H1 (cell line): ENCODE data around the gene PARD3. TPM values are rescaled to one million over a fixed set of nuclear protein-coding genes. Genes with fewer than 3 reads are reported as not detected.
A peak's percentile ranks its signal among the peaks of the same experiment; 100 is the strongest.

Experiments
- CTCF ChIA-PET: fragments of 300-600 bp; sonication (Branson Sonifier 250); formaldehyde crosslinking; loops from one replicate; lab custom pipeline; 2021; ENCODE audit not compliant: partially characterized antibody; lab: Charles Lee
- POLR2A ChIA-PET: fragments of 300-600 bp; sonication (Branson Sonifier 250); formaldehyde crosslinking; loops from one replicate; lab custom pipeline; 2021; ENCODE audit warnings: inconsistent platforms; ENCODE audit not compliant: partially characterized antibody; lab: Charles Lee
- DNase-seq, 2 experiments: peaks; one replicate each; pipeline versions ENCODE4 v3.0.0 to v3.0.0-alpha.2; 2010 to 2022; ENCODE audit warnings: low spot score in 2 of 2, low read depth in 1 of 2, mixed read lengths in 1 of 2
- FAIRE-seq: peaks from 2 replicates; lab custom pipeline; 2011; peaks lifted over from hg19 to GRCh38; lab: Jason Lieb, UNC
- H2AFZ ChIP-seq: 2 replicates; pipeline ENCODE4 v1.8.1; 2012; ENCODE audit warnings: low read length, inconsistent platforms
- H2AK5ac ChIP-seq: 2 replicates; pipeline ENCODE4 v1.6.1; 2013; ENCODE audit warnings: low read depth, low read length
- H2BK120ac ChIP-seq: replicated peaks from 2 replicates; pipeline ENCODE3; 2013; ENCODE audit warnings: low read depth, low read length, inconsistent platforms
- H2BK12ac ChIP-seq: 2 replicates; pipeline ENCODE4 v1.6.1; 2013; ENCODE audit warnings: low read depth, low read length
- H2BK15ac ChIP-seq: 2 replicates; pipeline ENCODE4 v1.6.1; 2013; ENCODE audit warnings: low read length
- H2BK20ac ChIP-seq: 2 replicates; pipeline ENCODE4 v1.6.1; 2013; ENCODE audit warnings: low read length
- H2BK5ac ChIP-seq: 2 replicates; pipeline ENCODE4 v1.6.1; 2013; ENCODE audit warnings: low read depth, low read length
- H3K14ac ChIP-seq: 2 replicates; pipeline ENCODE4 v1.6.1; 2013; ENCODE audit warnings: inconsistent platforms; ENCODE audit not compliant: insufficient read length
- H3K18ac ChIP-seq: 2 replicates; pipeline ENCODE4 v1.6.1; 2013; ENCODE audit warnings: low read length; ENCODE audit errors: extremely low read depth
- H3K23ac ChIP-seq: 2 replicates; pipeline ENCODE4 v1.6.1; 2013; ENCODE audit warnings: inconsistent platforms; ENCODE audit not compliant: insufficient read length
- H3K23me2 ChIP-seq: 2 replicates; pipeline ENCODE4 v1.6.1; 2013; ENCODE audit warnings: low read depth, low read length
- H3K27ac ChIP-seq: 2 replicates; pipeline ENCODE4 v1.6.1; 2011; ENCODE audit warnings: low read depth, low read length, inconsistent platforms
- H3K27me3 ChIP-seq, 4 experiments: replicated peaks in 1 of 4; 1 replicate in 1 of 4; 2 replicates in 3 of 4; pipeline versions ENCODE4 v1.6.1 to v1.8.1; 2011 to 2013; ENCODE audit warnings: low read length in 3 of 4, mild to moderate bottlenecking in 3 of 4, inconsistent platforms in 2 of 4, mixed read lengths in 2 of 4, moderate library complexity in 1 of 4; ENCODE audit not compliant: control insufficient read depth in 3 of 4, insufficient read depth in 3 of 4; ENCODE audit errors: extremely low read depth in 1 of 4
- H3K36me3 ChIP-seq, 4 experiments: 2 replicates each; pipeline versions ENCODE4 v1.6.1 to v1.8.1; 2011 to 2013; ENCODE audit warnings: mild to moderate bottlenecking in 4 of 4, low read length in 3 of 4, moderate library complexity in 2 of 4, control low read depth in 1 of 4, inconsistent platforms in 1 of 4; ENCODE audit not compliant: insufficient read depth in 4 of 4, control insufficient read depth in 2 of 4
- H3K4ac ChIP-seq: replicated peaks from 2 replicates; pipeline ENCODE3; 2013; ENCODE audit warnings: low read length, low read depth, mixed read lengths, inconsistent platforms; ENCODE audit not compliant: insufficient read length
- H3K4me1 ChIP-seq, 4 experiments: replicated peaks in 1 of 4; 1 replicate in 1 of 4; 2 replicates in 3 of 4; pipeline versions ENCODE4 v1.6.1 to v1.8.1; 2011 to 2013; ENCODE audit warnings: low read length in 3 of 4, inconsistent platforms in 2 of 4, mixed read lengths in 1 of 4; ENCODE audit not compliant: insufficient read depth in 4 of 4, control insufficient read depth in 3 of 4
- H3K4me2 ChIP-seq, 2 experiments: 2 replicates each; pipeline versions ENCODE4 v1.6.1 to v1.8.1; 2011 to 2013; ENCODE audit warnings: low read depth in 2 of 2, low read length in 2 of 2, control low read depth in 1 of 2, inconsistent platforms in 1 of 2, mild to moderate bottlenecking in 1 of 2; ENCODE audit not compliant: insufficient read depth in 1 of 2
- H3K4me3 ChIP-seq, 4 experiments: fragments of 200-600, 300-600 bp in 1 of 4; sonication (generic), shearing (Covaris generic), sonication (Bioruptor Twin) in 1 of 4; 2 replicates each; pipeline versions ENCODE4 v1.5.1 to v1.8.1; 2011 to 2016; ENCODE audit warnings: low read length in 4 of 4, low read depth in 3 of 4, control low read depth in 2 of 4, inconsistent platforms in 2 of 4, mild to moderate bottlenecking in 2 of 4, mixed read lengths in 1 of 4, moderate library complexity in 1 of 4; ENCODE audit not compliant: insufficient read depth in 2 of 4; ENCODE audit errors: extremely low read depth in 1 of 4
- H3K56ac ChIP-seq: replicated peaks from 2 replicates; pipeline ENCODE3; 2013; ENCODE audit warnings: low read depth, mild to moderate bottlenecking, mixed read lengths, low read length, inconsistent platforms; ENCODE audit not compliant: insufficient read length
- H3K79me1 ChIP-seq: 2 replicates; pipeline ENCODE4 v1.6.1; 2013; ENCODE audit warnings: low read depth, low read length, control low read depth
- H3K79me2 ChIP-seq, 2 experiments: 2 replicates each; pipeline versions ENCODE4 v1.6.1 to v1.8.1; 2012 to 2013; ENCODE audit warnings: low read length in 2 of 2, mild to moderate bottlenecking in 2 of 2, inconsistent platforms in 1 of 2; ENCODE audit not compliant: insufficient read depth in 2 of 2, control insufficient read depth in 1 of 2
- H3K9ac ChIP-seq, 4 experiments: replicated peaks in 1 of 4; 1 replicate in 1 of 4; 2 replicates in 3 of 4; pipeline versions ENCODE4 v1.6.1 to v1.8.1; 2011 to 2013; ENCODE audit warnings: low read depth in 3 of 4, low read length in 3 of 4, control low read depth in 2 of 4, mild to moderate bottlenecking in 2 of 4, moderate library complexity in 2 of 4, inconsistent platforms in 1 of 4; ENCODE audit errors: extremely low read depth in 1 of 4
- H3K9me3 ChIP-seq, 2 experiments: 2 replicates each; pipeline versions ENCODE4 v1.6.1 to v1.8.1; 2012 to 2013; ENCODE audit warnings: mild to moderate bottlenecking in 2 of 2, moderate library complexity in 2 of 2, control low read depth in 1 of 2, inconsistent platforms in 1 of 2, low read depth in 1 of 2, low read length in 1 of 2, mixed read lengths in 1 of 2; ENCODE audit not compliant: insufficient read depth in 2 of 2
- H4K20me1 ChIP-seq, 2 experiments: replicated peaks in 1 of 2; 2 replicates each; pipeline versions ENCODE3 to v1.8.1; 2011 to 2013; ENCODE audit warnings: inconsistent platforms in 2 of 2, low read length in 2 of 2, mild to moderate bottlenecking in 1 of 2; ENCODE audit not compliant: insufficient read depth in 2 of 2, control insufficient read depth in 1 of 2
- H4K5ac ChIP-seq: 2 replicates; pipeline ENCODE4 v1.6.1; 2013; ENCODE audit warnings: low read length, low read depth, mixed read lengths, inconsistent platforms; ENCODE audit not compliant: insufficient read length
- H4K8ac ChIP-seq: 2 replicates; pipeline ENCODE4 v1.8.0; 2013; ENCODE audit warnings: mild to moderate bottlenecking, moderate library complexity, low read length, inconsistent platforms; ENCODE audit not compliant: insufficient read depth; ENCODE audit errors: extremely low read depth
- H4K91ac ChIP-seq: replicated peaks from 2 replicates; pipeline ENCODE3; 2013; ENCODE audit warnings: low read length, mixed read lengths, inconsistent platforms; ENCODE audit not compliant: insufficient read length
- TAF1 ChIP-seq: IDR thresholded peaks from 2 replicates; pipeline ENCODE4 v1.6.1; 2011; ENCODE audit warnings: mild to moderate bottlenecking, low read depth, low read length
- WGBS, 2 experiments: shearing (Covaris generic) in 1 of 2; methylation state at CpG; one replicate each; pipeline versions ENCODE4 v1.1.6 to v1.1.7; 2013 to 2015; ENCODE audit warnings: low lambda C conversion rate in 2 of 2, mixed read lengths in 2 of 2, inconsistent platforms in 1 of 2, low coverage in 1 of 2, missing lambda C conversion rate in 1 of 2; ENCODE audit not compliant: insufficient replicate concordance in 2 of 2, insufficient coverage in 1 of 2, insufficient read length in 1 of 2; ENCODE audit errors: extremely low coverage in 1 of 2, missing lambda C conversion rate in 1 of 2; 5-methylcytosine and 5-hydroxymethylcytosine counted together
- polyA plus RNA-seq, 7 experiments: library from polyadenylated mRNA; depleted of rRNA in 3 of 7; stranded (reverse) in 5 of 7; unstranded in 2 of 7; fragments of >200 nt in 5 of 7; fragments of 200-250 nt in 2 of 7; gene quantifications; 1 replicate in 5 of 7; 2 replicates in 1 of 7; 4 replicates in 1 of 7; pipeline versions ENCODE4 v1.2.1 to v1.2.3, GENCODE V29; 2011 to 2013; ENCODE audit warnings: missing spikeins in 2 of 7, mixed read lengths in 2 of 7
- total RNA-seq: library from RNA; stranded (reverse); fragmentation: NEBNext Ultra II Directional; extraction: Animal tissue kit (Norgen Biotek cat#: 25700); gene quantifications from 2 replicates; pipeline ENCODE4 v1.2.1, GENCODE V29; 2021

The PARD3 gene
- total and polyA plus RNA-seq, 2 of the 8 experiments (the other 6 are each of a cell fraction or from before 2014, with no cell fraction given), result 19.7 to 49.1 TPM

- CTCF ChIA-PET, result interaction anchor here (0.6 kb wide), 1 partner anchor 613 kb away, joined by 3 read pairs; no protein-coding TSS in a partner anchor
- DNase-seq (no peak), FAIRE-seq (no peak)
- no peak overlapping the region for H3K4me3 ChIP-seq
- no peak overlapping the region for H3K27ac ChIP-seq
- H2BK12ac ChIP-seq, result no peak overlapping the region
- H2AK5ac ChIP-seq, result no peak overlapping the region
- H3K9ac ChIP-seq, result no peak overlapping the region
- peak overlapping the region; percentile 7; the same call in 1 of the 2 replicates for H3K18ac ChIP-seq
- no peak overlapping the region for H3K4ac ChIP-seq
- no peak overlapping the region for H3K56ac ChIP-seq
- H4K8ac ChIP-seq, result no peak overlapping the region
- H3K23me2 ChIP-seq, result no peaks in the 10 kb centered on the region
- H3K4me2 ChIP-seq, result no peak overlapping the region
- H2BK20ac ChIP-seq, result no peak overlapping the region
- POLR2A ChIA-PET, result interaction anchor here (1.8 kb wide), 1 partner anchor 46 kb away, joined by 3 read pairs; no protein-coding TSS in a partner anchor
- H2BK15ac ChIP-seq, result no peak overlapping the region
- no peak overlapping the region for H3K14ac ChIP-seq
- peaks cover 0 to 2% (median 0%) of the 10 kb centered on the region in 4 experiments; a peak in 3 of 7 replicates for H3K4me1 ChIP-seq
- no peaks in the 10 kb centered on the region for H3K79me2 ChIP-seq
- H4K91ac ChIP-seq, result no peak overlapping the region
- H4K20me1 ChIP-seq, result no peaks in the 10 kb centered on the region
- no peaks in the 10 kb centered on the region for H3K27me3 ChIP-seq
- WGBS, 2 experiments, result 75% methylated on average over 7 of the region's 7 CpGs; no CpG with 5 or more reads in 1 of the 2 experiments
- no peak overlapping the region for H2BK120ac ChIP-seq
- no peak overlapping the region for H3K23ac ChIP-seq
- H4K5ac ChIP-seq, result no peak overlapping the region
- no peaks in the 10 kb centered on the region for H3K36me3 ChIP-seq
- H2BK5ac ChIP-seq, result no peak overlapping the region
- H3K79me1 ChIP-seq, result no peaks in the 10 kb centered on the region
- no peaks in the 10 kb centered on the region for H3K9me3 ChIP-seq
- H2AFZ ChIP-seq, result no peak overlapping the region
- TF ChIP-seq TAF1, result no peak
- TF ChIP-seq, all 59 proteins: peak for 0
Measured at GRCh38 chr10:34161777-34162370, 653.2 kb downstream of the PARD3 start.
